Measurements from ENCODE around the gene ETS1. TPM values are rescaled to one million over a fixed set of nuclear protein-coding genes. Genes with fewer than 3 reads are reported as not detected.

ETS1 gene
- total RNA-seq, 1 experiment from 2014 or later: 29.9 TPM

- Mint-ChIP-seq H3K9me3 (no peaks in the 10 kb centered on the region), H3K27ac (no peak overlapping the region), H3K4me1 (no peaks in the 10 kb centered on the region), H3K4me3 (no peak overlapping the region), H3K36me3 (ENCODE audit: insufficient read depth in 1 of 3, low read depth in 3 of 3) (no peaks in the 10 kb centered on the region), H3K27me3 (ENCODE audit: low read depth) (no peaks in the 10 kb centered on the region; the same call in 1 of the 2 replicates)
- TF ChIP-seq CTCF (conservative IDR thresholded peaks at IDR 0.05): no peak
- H2BK12ac ChIP-seq (ENCODE audit: insufficient read length, low read depth, low read length): no peak overlapping the region
- no peaks in the 10 kb centered on the region for H3K23me2 ChIP-seq (ENCODE audit: insufficient read length, low read depth, low read length, poor library complexity, severe bottlenecking)
- H3K23ac ChIP-seq (ENCODE audit: insufficient read length, low read depth, low read length): no peak overlapping the region
- WGBS (ENCODE audit: extremely low coverage, insufficient read length, low lambda C conversion rate): no CpG with 5 or more reads among the region's 4 CpGs
- H2BK15ac ChIP-seq (ENCODE audit: low read depth, low read length): no peak overlapping the region
- H3K79me2 ChIP-seq (ENCODE audit: insufficient read depth, low read length): no peaks in the 10 kb centered on the region
- H2BK120ac ChIP-seq (ENCODE audit: low read depth, low read length, poor library complexity, severe bottlenecking): no peak overlapping the region
- H3K9me3 ChIP-seq (ENCODE audit: control insufficient read depth, low read depth, low read length): no peaks in the 10 kb centered on the region
- H2AFZ ChIP-seq (ENCODE audit: low read length): no peak overlapping the region
- H4K91ac ChIP-seq (ENCODE audit: insufficient read length, low read depth, low read length): no peak overlapping the region
- no peak overlapping the region for H2BK5ac ChIP-seq (ENCODE audit: insufficient read length, low read length)
- no peak overlapping the region for H2AK5ac ChIP-seq (ENCODE audit: insufficient read length, low read length)
- H3K4ac ChIP-seq (ENCODE audit: low read depth, low read length): no peak overlapping the region
- no peak overlapping the region for H3T11ph ChIP-seq (ENCODE audit: low read length)
- no peaks in the 10 kb centered on the region for H4K20me1 ChIP-seq (ENCODE audit: control insufficient read depth, insufficient read depth, insufficient read length)
- no peak overlapping the region for H2BK20ac ChIP-seq (ENCODE audit: low read depth, low read length, poor library complexity, severe bottlenecking)
- no peak overlapping the region for H3K14ac ChIP-seq (ENCODE audit: insufficient read depth, low read length)
- no peaks in the 10 kb centered on the region for H3K4me1 ChIP-seq (ENCODE audit: insufficient read depth, low read length)
- no peak overlapping the region for H4K5ac ChIP-seq (ENCODE audit: insufficient read length, low read depth, low read length)
- no peak for DNase-seq
- no peak overlapping the region for H3K4me2 ChIP-seq (ENCODE audit: insufficient read depth, insufficient read length, low read length)
- H3K27me3 ChIP-seq (ENCODE audit: insufficient read depth, low read length): no peaks in the 10 kb centered on the region
- no peak overlapping the region for H3K9ac ChIP-seq (ENCODE audit: extremely low read depth, insufficient read length, low read length)
- no peak overlapping the region for H3K56ac ChIP-seq (ENCODE audit: insufficient read length, low read depth, low read length)
- no peaks in the 10 kb centered on the region for H3K79me1 ChIP-seq (ENCODE audit: insufficient read depth, low read depth, low read length, poor library complexity, severe bottlenecking)
- no peak overlapping the region for H4K8ac ChIP-seq (replicated peaks; ENCODE audit: insufficient read length, low read depth, low read length)
- H3K27ac ChIP-seq (ENCODE audit: insufficient read length, low read depth, low read length): no peak overlapping the region
- no peak overlapping the region for H3K18ac ChIP-seq (ENCODE audit: insufficient read length, low read depth, low read length)
Observed at GRCh38 chr11:128434411-128434810, 152.9 kb downstream of the ETS1 start.

Measured in H9 (cell line).